AG09309 (cell line): Measurements from ENCODE around the gene CADPS2.
"Not testable (repeated sequence)": the region's sequence is repeated elsewhere in the genome, so short reads cannot be mapped to it uniquely, and the experiment has no call there.

Experiments
- DNase-seq: peaks from one replicate; pipeline ENCODE4 v3.0.0-alpha.2; 2010; ENCODE audit warnings: low read depth
- H3K4me3 ChIP-seq: 2 replicates; pipeline ENCODE4 v1.5.1; 2011; ENCODE audit warnings: mild to moderate bottlenecking, low read depth, low read length, moderate library complexity; ENCODE audit not compliant: control insufficient read depth
- TF ChIP-seq, protein P1 (sequence below): IDR thresholded peaks from 2 replicates; pipeline ENCODE4 v1.5.1; 2011; ENCODE audit warnings: mild to moderate bottlenecking, low read depth, low read length, inconsistent platforms; ENCODE audit not compliant: insufficient read depth, control insufficient read depth; ENCODE audit errors: missing control alignments

The CADPS2 gene

DNA sequence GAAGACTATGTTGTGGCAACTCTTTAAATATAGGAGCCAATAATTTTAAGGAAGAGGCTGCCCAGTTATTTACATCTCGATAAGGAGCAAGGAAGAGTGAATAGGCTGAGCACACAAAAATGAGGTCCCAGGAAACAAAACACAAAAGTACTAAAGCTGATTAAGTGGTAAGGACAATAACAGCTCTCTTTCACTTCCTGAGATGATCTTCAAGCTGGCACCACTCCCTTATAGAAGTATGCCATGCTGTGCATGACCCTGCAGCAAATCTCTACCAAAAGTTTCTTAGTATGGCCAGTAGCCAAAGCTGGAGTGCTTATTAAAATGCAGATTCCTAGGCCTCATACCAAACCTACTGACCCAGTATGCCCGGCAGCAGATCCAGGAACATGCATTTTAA lies 39.7 kb downstream of the CADPS2 start:
- no peak overlapping the region for H3K4me3 ChIP-seq
- TF ChIP-seq, protein P1, sequence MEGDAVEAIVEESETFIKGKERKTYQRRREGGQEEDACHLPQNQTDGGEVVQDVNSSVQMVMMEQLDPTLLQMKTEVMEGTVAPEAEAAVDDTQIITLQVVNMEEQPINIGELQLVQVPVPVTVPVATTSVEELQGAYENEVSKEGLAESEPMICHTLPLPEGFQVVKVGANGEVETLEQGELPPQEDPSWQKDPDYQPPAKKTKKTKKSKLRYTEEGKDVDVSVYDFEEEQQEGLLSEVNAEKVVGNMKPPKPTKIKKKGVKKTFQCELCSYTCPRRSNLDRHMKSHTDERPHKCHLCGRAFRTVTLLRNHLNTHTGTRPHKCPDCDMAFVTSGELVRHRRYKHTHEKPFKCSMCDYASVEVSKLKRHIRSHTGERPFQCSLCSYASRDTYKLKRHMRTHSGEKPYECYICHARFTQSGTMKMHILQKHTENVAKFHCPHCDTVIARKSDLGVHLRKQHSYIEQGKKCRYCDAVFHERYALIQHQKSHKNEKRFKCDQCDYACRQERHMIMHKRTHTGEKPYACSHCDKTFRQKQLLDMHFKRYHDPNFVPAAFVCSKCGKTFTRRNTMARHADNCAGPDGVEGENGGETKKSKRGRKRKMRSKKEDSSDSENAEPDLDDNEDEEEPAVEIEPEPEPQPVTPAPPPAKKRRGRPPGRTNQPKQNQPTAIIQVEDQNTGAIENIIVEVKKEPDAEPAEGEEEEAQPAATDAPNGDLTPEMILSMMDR = no peak
- no peak for DNase-seq

DNA sequence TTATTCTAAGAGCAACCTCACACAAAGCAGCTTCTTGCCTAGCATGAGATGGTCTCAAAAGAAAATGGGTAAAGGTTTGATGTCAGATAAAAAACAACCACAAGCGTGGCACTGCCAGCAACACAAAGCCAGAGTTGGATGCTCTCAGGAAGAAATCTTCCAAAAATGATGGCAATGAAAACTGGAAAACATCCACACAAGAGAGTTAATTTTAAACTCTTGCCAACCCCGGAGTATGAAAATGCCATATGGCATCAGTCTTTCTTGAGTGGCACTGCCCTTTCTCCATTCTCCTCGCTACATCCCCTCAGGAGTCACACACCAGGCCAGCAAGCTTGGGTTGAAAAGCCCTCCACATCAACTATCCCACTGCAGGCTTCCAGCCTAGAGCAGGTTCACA lies 41.0 kb downstream of the CADPS2 start:
- no peak for DNase-seq
- TF ChIP-seq, protein P1 = no peak
- H3K4me3 ChIP-seq = no peak overlapping the region

DNA sequence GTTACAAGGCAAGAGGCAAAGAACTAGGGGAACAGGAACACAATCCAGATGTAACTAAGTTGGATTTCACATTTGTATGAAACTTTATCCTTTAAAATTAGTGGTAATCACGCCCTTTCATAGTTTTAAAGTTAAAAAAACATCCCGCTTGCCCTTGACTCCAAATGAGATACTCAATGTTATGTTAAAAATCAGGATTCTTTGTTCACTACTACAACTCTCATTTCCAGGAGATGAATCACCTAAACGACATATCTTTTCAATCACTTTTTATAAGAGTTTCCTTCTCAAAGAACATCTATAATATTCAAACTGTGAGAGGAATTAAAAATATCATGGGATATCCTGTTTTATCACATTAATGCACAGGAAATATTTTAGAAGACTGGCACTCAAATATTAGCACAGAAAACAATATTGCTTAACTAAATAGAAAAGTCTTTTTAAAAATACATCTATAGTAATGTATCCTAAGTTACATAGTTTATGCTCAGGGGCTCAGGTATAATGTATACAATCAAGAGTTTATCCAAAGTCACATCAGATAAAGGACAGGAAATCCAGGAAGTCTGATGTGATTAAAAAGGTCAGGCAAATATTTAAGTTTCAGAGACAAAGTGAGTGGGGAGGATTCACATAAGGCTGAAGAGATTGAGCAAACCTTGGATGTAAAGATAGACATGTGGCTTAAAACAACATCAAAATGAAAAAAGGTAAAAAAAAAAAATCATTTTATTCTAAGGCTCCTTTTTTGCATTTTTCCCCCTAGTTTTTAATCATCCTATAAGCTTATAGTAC lies 41.9 kb downstream of the CADPS2 start:
- H3K4me3 ChIP-seq = no peak overlapping the region
- TF ChIP-seq, protein P1 = no peak
- DNase-seq = no peak

DNA sequence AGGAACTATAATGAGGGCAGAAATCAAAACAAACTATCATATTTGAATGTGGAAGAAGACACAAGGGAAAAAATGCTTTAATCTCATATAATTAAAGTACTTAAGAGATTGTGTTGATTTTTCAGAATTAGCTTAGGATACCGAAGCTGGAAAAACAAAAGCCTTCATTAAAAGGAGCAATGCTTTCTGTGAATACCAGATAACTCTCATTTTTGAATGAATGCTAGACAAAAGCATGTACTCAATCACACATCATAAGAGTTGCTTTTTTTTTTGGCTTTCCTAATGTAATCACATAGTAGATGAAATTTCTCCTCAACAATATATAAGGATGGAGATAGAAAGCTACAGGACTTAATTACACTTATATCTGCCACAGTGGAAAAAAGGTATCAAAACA lies 43.3 kb downstream of the CADPS2 start:
- TF ChIP-seq, protein P1 = no peak
- no peak for DNase-seq
- H3K4me3 ChIP-seq = no peak overlapping the region

DNA sequence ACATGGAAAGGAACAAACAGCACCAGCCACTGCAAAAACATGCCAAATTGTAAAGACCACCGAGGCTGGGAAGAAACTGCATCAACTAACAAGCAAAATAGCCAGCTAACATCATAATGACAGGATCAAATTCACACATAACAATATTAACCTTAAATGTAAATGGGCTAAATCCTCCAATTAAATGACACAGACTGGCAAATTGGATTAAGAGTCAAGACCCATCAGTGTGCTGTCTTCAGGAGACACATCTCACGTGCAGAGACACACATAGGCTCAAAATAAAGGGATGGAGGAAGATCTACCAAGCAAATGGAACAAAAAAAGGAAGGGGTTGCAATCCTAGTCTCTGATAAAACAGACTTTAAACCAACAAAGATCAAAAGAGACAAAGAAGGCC lies 50.0 kb downstream of the CADPS2 start:
- not testable (repeated sequence) for H3K4me3 ChIP-seq, DNase-seq

DNA sequence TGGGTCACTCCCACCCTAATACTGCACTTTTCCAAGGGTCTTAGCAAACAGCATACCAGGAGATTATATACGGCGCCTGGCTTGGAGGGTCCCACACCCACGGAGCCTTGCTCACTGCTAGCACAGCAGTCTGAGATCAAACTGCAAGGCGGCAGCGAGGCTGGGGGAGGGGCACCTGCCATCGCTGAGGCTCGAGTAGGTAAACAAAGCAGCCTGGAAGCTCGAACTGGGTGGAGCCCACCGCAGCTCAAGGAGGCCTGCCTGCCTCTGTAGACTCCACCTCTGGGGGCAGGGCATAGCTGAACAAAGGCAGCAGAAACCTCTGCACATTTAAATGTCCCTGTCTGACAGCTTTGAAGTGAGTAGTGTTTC lies 51.7 kb downstream of the CADPS2 start:
- not testable (repeated sequence) for DNase-seq, H3K4me3 ChIP-seq

DNA sequence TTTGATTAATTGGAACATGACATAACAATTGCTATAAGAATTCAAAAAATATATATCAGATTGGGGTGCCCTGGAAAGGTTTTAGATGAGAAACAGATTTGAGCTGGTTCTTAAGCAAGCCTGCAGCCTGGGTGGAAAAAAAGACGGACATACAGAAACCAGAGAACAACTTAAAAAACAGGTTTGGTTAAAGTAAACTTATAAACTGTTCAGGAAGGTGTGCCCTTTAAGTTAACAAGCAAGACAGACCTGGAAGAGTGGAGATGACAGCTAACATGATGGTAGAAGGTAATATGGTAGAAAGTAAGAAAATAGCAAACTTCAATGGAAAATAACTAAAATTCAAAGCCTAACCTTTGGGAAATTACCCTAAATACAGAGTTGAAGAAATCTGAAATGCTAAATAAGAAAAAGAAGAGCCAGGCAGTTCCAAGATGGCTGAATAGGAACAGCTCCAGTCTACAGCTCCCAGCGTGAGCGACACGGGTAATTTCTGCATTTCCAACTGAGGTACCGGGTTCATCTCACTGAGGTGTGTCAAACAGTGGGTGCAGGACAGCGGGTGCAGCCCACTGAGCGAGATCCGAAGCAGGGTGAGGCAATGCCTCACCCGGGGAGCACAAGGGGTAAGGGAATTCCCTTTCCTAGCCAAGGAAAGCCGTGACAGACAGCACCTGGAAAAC lies 52.2 kb downstream of the CADPS2 start:
- no peak overlapping the region for H3K4me3 ChIP-seq

More for the DNA sequence above, 52.2 kb downstream of the CADPS2 start:
- TF ChIP-seq, protein P1 = no peak
- no peak for DNase-seq
